GM12892 (cell line): ENCODE measurements around the gene RASA3.

Source experiments
- DNase-seq: peaks from one replicate; pipeline ENCODE4 v3.0.0; 2011; ENCODE audit not compliant: insufficient read length
- FAIRE-seq: peaks from 2 replicates; lab custom pipeline; 2011; peaks lifted over from hg19 to GRCh38; lab: Jason Lieb, UNC
- POLR2A ChIP-seq: IDR thresholded peaks from 2 replicates; pipeline ENCODE4 v1.6.1; 2011; ENCODE audit warnings: low read depth, low read length, control low read depth
- POLR2AphosphoS5 ChIP-seq: IDR thresholded peaks from 2 replicates; pipeline ENCODE4 v1.6.1; 2011; ENCODE audit warnings: low read depth, low read length, control low read depth
- TAF1 ChIP-seq: IDR thresholded peaks from 2 replicates; pipeline ENCODE4 v1.6.1; 2011; ENCODE audit warnings: low read depth, mild to moderate bottlenecking, control low read depth, low read length, borderline replicate concordance

Gene RASA3

DNA sequence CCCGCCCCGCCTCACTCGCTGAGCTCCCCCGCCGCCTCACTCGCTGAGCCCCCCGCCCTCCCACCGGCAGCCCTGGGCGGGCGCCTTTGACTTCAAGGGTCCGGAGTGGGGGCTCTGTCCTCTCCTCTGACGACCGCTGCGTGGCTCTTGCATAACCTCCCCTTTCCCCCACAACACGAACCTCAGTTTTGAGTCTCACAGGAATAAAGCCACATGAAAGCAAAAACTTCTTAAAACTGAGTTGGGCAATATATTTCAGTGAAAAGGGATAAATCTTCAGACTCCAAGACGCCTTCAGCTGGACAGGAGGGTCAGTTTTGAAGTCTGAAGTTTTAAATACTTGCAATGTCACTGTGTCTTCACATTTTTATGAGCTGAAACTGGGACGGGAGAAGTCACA lies 87.9 kb downstream of the RASA3 start:
- FAIRE-seq (no peak), DNase-seq (no peak)
- TF ChIP-seq TAF1 (no peak), POLR2AphosphoS5 (no peak), POLR2A (no peak)

DNA sequence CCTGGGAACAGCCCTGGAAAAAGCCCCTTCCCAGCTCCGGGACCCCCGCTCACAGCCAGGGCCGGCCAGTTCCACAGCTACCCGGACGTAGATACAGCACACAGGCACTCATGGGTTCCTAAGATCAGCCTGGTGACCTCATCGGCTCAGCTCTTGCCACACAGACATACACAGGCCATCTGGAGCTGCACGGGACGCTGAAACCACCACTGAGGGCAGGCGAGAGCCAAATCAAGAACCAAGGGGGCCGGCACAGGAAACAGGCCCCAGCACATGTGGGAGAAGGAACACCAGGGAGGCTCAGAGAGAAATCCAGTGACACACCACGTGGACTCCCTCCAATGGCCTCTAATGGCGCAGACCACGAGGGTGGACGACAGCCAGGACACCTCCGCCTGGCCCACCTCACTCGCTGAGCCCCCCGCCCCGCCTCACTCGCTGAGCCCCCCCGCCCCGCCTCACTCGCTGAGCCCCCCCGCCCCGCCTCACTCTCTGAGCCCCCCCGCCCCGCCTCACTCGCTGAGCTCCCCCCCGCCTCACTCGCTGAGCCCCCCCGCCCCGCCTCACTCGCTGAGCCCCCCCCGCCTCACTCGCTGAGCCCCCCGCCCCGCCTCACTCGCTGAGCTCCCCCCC lies 88.9 kb downstream of the RASA3 start:
- no peak for FAIRE-seq
- TF ChIP-seq POLR2AphosphoS5: no peak
- no peak for TF ChIP-seq TAF1
- TF ChIP-seq POLR2A: no peak
- DNase-seq: no peak

DNA sequence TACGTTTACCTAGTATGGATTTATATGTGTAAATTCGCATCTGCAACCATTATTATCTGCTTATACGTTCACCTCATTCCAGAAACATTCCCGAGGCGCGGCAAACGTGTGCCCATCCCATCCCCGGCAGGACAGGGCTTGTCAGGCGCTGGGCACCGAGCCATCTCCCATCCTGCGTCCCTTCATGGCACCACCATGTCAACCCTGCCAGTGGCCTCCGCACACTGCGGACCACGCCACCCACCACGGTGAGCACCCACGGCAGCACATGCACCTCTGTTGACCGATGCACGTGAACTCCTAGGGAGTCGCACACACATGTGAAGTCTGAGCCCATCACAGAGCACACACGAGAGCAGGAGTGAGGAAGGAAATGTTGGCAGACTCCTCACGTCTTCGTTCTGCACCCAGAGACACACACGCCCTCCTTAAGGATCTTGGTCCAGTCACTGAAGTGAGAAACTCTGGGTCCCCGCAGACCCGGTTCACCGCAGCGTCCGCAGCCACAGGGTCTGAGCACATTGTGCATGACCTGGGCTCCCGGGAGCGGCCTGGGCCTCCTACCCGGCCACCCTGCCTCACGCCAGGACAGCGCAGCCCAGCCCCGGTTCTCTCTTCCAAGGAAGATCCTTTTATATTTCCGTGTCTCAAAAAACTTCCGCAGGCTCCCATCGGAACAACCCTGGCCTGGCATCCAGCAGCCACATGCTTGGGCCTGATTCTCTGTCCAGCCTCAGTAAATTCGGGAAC lies 90.2 kb downstream of the RASA3 start:
- no peak for DNase-seq
- FAIRE-seq: no peak
- TF ChIP-seq POLR2AphosphoS5 (no peak), POLR2A (no peak), TAF1 (no peak)

DNA sequence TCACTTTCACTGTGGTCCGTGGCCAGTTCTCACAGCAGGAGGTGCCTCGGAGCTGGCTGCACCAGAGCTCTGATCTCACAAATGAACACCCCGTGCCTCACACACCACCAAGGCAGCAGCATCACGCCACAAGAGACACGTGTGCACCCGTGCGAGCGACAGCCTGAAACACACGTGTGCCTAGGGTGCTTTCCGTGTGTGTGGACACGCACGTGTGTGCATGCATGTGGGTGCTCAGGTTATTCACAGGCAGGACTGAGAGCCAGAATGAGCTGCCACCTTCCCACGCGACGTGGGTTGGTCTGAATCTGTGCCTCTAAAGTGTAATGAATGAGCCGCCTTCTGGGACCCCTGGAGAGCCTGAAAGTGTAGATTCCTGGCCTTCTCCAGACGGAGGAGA lies 90.9 kb downstream of the RASA3 start:
- no peak for TF ChIP-seq POLR2A
- no peak for TF ChIP-seq TAF1
- TF ChIP-seq POLR2AphosphoS5: no peak

DNA sequence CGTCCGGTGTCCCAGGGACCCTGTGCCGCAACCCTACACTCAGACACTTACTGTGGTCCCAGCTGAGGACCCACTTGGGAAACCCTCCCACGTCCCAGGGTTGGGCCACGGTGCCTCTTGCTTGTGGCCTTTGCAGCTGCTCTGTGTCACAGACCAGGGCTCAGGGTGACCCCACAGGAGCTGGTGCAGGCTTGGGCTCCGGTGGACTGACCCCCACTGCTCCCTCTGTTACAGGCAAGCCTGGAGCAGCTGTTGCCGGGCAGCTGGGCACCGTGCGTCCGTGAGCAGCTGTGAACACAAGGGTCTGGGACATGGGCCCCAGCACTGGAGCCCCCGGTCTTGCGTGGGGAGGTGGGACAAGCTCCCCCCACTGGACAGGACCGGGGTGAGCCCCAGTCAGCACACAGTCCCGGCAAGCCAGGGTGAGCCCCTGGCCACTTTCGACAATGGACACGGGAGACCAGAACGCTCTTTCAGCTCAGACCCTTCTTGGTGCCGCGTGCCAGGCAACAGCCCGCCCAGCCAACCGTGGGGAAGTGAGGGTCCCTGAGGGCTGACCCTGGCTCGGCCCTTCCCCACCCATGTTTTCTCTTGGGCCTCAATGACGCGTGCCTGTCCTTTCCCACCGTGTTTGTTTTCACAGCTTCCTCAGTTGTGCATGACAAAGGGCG lies 92.8 kb downstream of the RASA3 start:
- DNase-seq: no peak
- TF ChIP-seq POLR2AphosphoS5 (no peak), POLR2A (no peak)
- FAIRE-seq: no peak

More for the DNA sequence above, 90.9 kb downstream of the RASA3 start:
- FAIRE-seq (no peak), DNase-seq (no peak)

DNA sequence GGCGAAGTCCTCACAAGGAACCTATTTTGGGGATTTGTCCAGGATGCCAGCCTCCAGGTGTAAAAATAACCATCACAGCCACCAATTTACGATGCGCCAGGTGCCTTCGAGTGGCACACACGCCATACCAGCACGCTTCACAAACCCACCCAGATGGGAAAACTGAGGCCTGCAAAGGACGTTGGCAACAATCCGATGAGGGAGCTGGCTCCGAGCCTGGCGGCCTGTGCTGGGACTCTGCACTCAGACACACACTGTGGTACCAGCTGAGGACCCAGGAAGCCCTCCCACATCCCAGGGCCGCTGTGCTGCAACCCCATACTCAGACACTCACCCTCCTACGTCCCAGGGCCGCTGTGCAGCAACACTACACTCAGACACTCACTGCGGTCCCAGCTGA lies 93.5 kb downstream of the RASA3 start:
- no peak for FAIRE-seq
- no peak for TF ChIP-seq POLR2A
- no peak for TF ChIP-seq TAF1
- TF ChIP-seq POLR2AphosphoS5: no peak
- DNase-seq: no peak

DNA sequence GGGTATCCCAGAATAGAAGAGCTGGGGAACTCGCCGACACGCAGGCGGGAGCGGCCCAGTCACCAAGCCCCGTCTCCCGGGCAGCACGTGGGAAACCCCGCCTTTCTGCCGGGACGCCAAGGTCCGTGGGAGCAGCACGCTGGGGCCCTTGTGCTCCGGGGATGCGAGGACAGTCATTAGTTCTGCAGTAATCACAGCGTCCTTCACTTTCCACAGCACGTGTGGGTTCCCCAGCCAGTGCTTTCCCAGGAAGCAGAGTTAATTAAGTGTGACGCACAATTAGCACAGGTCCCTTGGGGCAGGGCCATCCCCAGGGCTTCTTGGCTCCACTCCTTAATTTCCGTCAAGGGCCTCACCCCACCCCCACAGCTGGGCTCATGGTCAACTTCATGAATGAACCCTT lies 94.2 kb downstream of the RASA3 start:
- no peak for FAIRE-seq
- TF ChIP-seq POLR2A (no peak), TAF1 (no peak), POLR2AphosphoS5 (no peak)
- no peak for DNase-seq

DNA sequence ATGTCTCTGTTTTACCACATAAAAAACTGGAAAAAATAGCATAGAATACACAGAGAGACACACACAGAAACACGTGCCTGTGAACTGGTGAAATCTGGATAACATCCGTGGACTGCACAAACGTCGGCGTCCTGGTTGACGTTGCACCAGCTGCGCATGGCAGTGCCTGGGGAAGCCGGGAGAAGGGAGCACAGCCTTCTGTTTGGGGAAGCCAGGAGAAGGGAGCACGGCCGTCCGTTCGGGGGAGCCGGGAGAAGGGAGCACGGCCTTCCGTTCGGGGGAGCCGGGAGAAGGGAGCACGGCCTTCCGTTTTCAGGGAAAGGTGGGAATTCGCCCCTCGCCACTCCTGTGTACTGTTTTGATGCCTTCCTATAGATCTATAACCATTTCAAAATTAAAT lies 94.7 kb downstream of the RASA3 start:
- no peak for DNase-seq
- no peak for TF ChIP-seq POLR2A
- no peak for TF ChIP-seq TAF1
- TF ChIP-seq POLR2AphosphoS5: no peak
- no peak for FAIRE-seq

DNA sequence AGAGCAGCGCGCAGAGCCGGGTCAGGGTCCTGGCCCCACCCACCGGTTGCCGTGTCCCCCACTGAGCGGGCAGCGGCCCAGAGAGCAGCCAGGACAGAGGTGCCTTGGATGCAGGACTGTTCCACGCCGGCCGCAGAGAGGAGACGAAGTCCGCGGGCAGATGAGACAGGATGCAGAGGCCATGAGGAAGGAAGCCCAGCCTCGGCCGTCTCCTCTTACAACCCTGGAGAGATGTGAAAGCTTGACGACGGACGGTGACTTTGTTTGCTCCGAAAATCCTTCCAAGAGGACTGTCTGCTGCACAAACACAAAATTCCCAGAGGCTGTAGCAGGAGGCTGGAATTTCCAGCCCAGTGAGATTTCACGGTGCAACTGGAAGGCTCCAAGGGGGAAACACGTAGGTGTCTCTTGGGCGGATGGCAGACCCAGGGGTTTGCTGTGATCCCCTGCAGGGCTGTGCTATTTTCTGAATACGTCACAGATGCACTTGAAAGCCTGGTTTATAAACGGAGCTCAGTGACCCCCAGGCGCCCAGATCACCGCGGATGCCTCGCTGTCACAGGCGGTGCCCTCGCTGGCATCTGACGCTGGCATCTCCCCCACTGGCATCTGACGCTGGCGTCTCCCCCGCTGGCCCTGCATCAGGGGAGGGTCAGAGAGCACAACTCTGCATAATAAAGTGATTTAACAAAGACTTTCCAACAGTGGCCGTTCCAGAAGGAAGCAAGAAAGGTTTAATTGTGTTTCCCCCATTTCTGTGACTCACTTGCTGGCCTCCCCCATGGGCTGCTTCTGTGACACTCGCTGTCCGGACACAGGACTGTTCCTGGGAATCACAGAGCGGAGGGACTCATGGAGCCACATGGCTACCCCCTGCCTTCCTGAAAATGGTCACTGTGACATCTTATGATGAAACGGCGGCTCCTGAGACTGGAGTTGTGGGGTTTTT lies 96.6 kb downstream of the RASA3 start:
- FAIRE-seq: no peak
- TF ChIP-seq TAF1 (no peak), POLR2A (no peak), POLR2AphosphoS5 (no peak)
- no peak for DNase-seq

DNA sequence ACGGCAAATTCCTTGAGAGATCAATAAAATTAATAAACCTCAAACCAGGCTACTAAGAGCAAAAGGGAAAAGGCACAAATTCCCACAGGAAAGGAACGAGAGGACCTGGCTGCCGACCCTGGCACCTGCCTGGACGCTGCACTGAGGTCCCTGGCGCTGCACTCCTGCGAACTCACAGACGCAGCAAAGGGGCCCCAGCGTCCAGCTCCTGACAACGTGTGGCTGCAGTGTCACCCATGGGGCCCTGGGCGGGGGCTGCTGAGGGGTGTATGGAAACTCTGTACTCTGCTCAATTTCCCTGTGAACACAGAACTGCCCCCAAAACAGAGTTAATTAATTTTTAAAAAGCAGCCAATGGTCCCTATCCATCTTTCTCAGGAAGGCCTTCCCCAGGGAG lies 97.2 kb downstream of the RASA3 start:
- no peak for FAIRE-seq
- no peak for DNase-seq
- no peak for TF ChIP-seq POLR2A
- TF ChIP-seq POLR2AphosphoS5: no peak
- no peak for TF ChIP-seq TAF1

DNA sequence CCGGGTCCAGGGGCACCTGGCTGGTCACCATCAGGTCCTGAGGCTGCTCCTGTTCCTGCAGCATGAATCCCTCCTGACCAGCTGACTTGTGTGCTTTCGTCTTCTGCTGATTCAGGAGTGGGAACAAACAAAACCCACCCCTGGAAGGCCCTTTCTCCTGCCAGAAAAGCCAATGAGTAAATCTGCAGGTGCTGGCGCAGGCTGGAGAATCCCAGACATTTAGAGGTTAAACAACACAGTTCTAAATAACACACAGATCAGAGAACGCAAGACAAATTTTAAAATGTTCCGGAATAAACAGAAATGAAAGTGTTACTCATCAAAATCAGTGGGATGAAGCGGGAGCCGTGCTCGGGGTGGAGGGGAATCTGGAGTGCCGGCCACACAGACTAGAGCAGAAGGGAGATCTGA lies 97.9 kb downstream of the RASA3 start:
- FAIRE-seq: no peak
- no peak for DNase-seq
- TF ChIP-seq TAF1 (no peak), POLR2A (no peak), POLR2AphosphoS5 (no peak)

DNA sequence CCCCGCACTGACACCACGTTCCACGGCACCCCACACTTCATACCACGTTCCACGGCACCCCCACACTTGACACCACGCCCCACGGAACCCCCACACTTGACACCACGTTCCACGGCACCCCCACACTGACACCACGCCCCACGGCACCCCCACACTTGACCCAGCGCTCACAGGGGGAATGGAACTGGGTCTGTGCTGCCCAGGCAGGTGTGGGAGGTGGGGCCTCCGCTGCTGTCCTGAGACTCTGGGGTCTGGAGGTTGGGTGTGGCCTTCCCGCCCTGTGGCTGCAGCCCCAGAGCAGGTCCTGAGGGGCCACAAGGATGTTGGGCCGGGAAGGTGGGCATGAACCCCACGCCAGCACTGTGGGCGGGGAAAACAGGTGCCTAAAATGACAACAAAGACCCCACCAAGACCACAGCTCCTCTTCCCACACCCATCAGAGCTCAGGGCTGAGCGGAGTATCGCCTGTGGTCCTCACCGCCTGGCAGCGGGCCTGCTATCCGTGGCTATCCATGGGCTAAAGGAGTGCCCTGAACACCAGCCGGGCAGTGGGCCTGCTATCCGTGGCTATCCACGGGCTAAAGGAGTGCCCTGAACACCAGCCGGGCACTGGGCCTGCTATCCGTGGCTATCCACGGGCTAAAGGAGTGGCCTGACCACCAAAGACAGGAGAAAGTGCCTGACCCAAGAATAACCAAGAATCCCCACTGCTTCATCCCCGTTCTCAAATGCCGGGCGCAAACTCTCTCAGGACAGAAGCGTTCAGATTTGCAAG lies 98.7 kb downstream of the RASA3 start:
- no peak for FAIRE-seq
- no peak for DNase-seq
- no peak for TF ChIP-seq TAF1
- no peak for TF ChIP-seq POLR2AphosphoS5
- TF ChIP-seq POLR2A: no peak
